Stomach (tissue), 9 donors: ENCODE measurements around the gene SLC9B2. TPM values are rescaled to one million over a fixed set of nuclear protein-coding genes. Genes with fewer than 3 reads are reported as not detected.

Source experiments
- DNase-seq, 2 donors: peaks; one replicate each; pipeline versions ENCODE4 v3.0.0 to v3.0.0-alpha.2; 2013 to 2019
- H3K27ac ChIP-seq, 5 donors: fragments of 200-600 bp in 4 of 5; sonication (generic) in 4 of 5; one replicate each; pipeline ENCODE4 v1.5.1; 2013 to 2019; ENCODE audit warnings: mild to moderate bottlenecking in 1 of 5, moderate library complexity in 1 of 5
- H3K27me3 ChIP-seq, 3 donors: fragments of 200-600 bp; sonication (generic); one replicate each; pipeline ENCODE4 v1.5.1; 2017 to 2019; ENCODE audit warnings: mixed run types in 1 of 3
- H3K36me3 ChIP-seq, 4 donors: fragments of 200-600 bp; sonication (generic); 1 replicate in 3 of 4; 2 replicates in 1 of 4; pipeline ENCODE4 v1.5.1; 2016 to 2019
- H3K4me1 ChIP-seq, 4 donors: fragments of 200-600 bp; sonication (generic); one replicate each; pipeline ENCODE4 v1.5.1; 2016 to 2019
- H3K4me3 ChIP-seq, 4 donors: fragments of 200-600 bp; sonication (generic) in 3 of 4; one replicate each; pipeline ENCODE4 v1.5.1; 2016 to 2019; ENCODE audit warnings: mild to moderate bottlenecking in 1 of 4
- H3K9me3 ChIP-seq, 4 donors: fragments of 200-600 bp; sonication (generic); one replicate each; pipeline ENCODE4 v1.5.1; 2016 to 2019
- CTCF ChIP-seq, 7 experiments: fragments of 450-650 bp in 4 of 7; fragments of 200-600 bp in 3 of 7; sonication (generic) in 3 of 7; IDR thresholded peaks; one replicate each; pipeline ENCODE4 v1.5.1; 2016 to 2019; ENCODE audit warnings: antibody characterized with exemption in 7 of 7, control low read depth in 2 of 7, mild to moderate bottlenecking in 1 of 7
- EP300 ChIP-seq: sonication (generic); formaldehyde crosslinking; IDR thresholded peaks from one replicate; pipeline ENCODE4 v1.6.1; 2017; ENCODE audit warnings: antibody characterized with exemption
- POLR2A ChIP-seq, 4 donors: fragments of 450-650 bp; IDR thresholded peaks; one replicate each; pipeline ENCODE4 v1.6.1; 2016; ENCODE audit warnings: antibody characterized with exemption in 4 of 4, control low read depth in 2 of 4, mild to moderate bottlenecking in 1 of 4, moderate library complexity in 1 of 4
- POLR2AphosphoS5 ChIP-seq, 3 donors: sonication (generic); formaldehyde crosslinking; IDR thresholded peaks; one replicate each; pipeline ENCODE4 v1.6.1; 2016; ENCODE audit warnings: antibody characterized with exemption in 3 of 3
- WGBS, 5 donors: extraction: QIAGEN DNeasy Blood & Tissue Kit in 3 of 5; methylation state at CpG; one replicate each; pipeline versions ENCODE4 v1.1.5 to v1.1.7; 2013 to 2018; 5-methylcytosine and 5-hydroxymethylcytosine counted together
- intact Hi-C: fragments of 100-400 bp; cut with DNase I; formaldehyde crosslinking; loops from one replicate; pipeline ENCODE4 v1.15.1; 2023; ENCODE audit warnings: low total_unique reads
- polyA plus RNA-seq, 3 donors: library from polyadenylated mRNA; stranded (reverse); fragments of 200-250 nt; gene quantifications; one replicate each; pipeline ENCODE4 v1.2.3, GENCODE V29; 2013
- total RNA-seq, 5 donors: library from RNA; depleted of rRNA; stranded (reverse); fragments of >200 nt; gene quantifications; one replicate each; pipeline versions ENCODE4 v1.1.0 to v1.2.3, GENCODE V29; 2014 to 2016
- donor health status: healthy with polysubstance abuse.
- donor health status: Bipolar disorder and iron deficiency.
- donor health status: healthy.

Gene SLC9B2
- total and polyA plus RNA-seq, 8 donors = 1.7 to 26.3 (median 10.1) TPM

GRCh38 chr4:103067841-103068547 is 8.6 kb downstream of the SLC9B2 start:
- H3K4me3 ChIP-seq = no peak overlapping the region
- intact Hi-C loops = no loop called here
- H3K4me1 ChIP-seq = peaks cover 0 to 7% (median 0%) of the 10 kb centered on the region in 4 donors
- H3K36me3 ChIP-seq = peaks cover 0 to 27% (median 14%) of the 10 kb centered on the region in 4 donors
- 66 to 80% (median 75%) methylated on average over 2 of the region's 2 CpGs for WGBS, 5 donors
- H3K27me3 ChIP-seq = no peaks in the 10 kb centered on the region
- TF ChIP-seq EP300 (no peak), POLR2AphosphoS5 (IDR thresholded peaks at IDR 0.05) (no peak), POLR2A (IDR thresholded peaks at IDR 0.05) (no peak), CTCF (IDR thresholded peaks at IDR 0.05) (no peak)
- no peak overlapping the region for H3K27ac ChIP-seq
- no peak for DNase-seq
- no peaks in the 10 kb centered on the region for H3K9me3 ChIP-seq

GRCh38 chr4:103060453-103061148 is 16.0 kb downstream of the SLC9B2 start:
- intact Hi-C loops = no loop called here
- WGBS, 5 donors = 97 to 100% (median 98%) methylated on average over 2 of the region's 2 CpGs
- Histone ChIP-seq H3K27ac (no peak overlapping the region), H3K27me3 (no peaks in the 10 kb centered on the region), H3K36me3 (peaks cover 0 to 12% (median 4%) of the 10 kb centered on the region in 4 donors), H3K4me3 (no peak overlapping the region), H3K9me3 (no peaks in the 10 kb centered on the region), H3K4me1 (no peaks in the 10 kb centered on the region)
- no peak for DNase-seq
- TF ChIP-seq EP300 (no peak), POLR2A (IDR thresholded peaks at IDR 0.05) (no peak), CTCF (IDR thresholded peaks at IDR 0.05) (no peak), POLR2AphosphoS5 (IDR thresholded peaks at IDR 0.05) (no peak)

DNA sequence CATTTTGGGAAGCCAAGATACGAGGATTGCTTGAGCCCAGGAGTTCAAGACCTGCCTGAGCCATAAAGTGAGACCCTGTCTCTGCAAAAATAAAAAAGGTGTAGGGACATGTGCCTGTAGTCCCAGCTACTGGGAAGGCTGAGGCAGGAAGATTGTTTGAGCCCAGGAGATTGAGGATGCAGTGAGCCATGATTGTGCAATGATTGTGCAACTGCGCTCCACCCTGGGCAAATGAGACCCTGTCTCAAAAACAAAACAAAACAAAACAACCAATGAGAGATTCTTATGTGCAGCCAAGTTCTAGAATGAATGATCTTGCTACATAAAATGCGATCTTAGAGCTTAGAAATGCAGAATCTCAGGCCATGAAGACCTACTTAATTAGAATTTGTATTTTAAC is 22.5 kb downstream of the SLC9B2 start:
- WGBS, 5 donors = 89 to 96% (median 93%) methylated on average over 3 of the region's 3 CpGs
- DNase-seq = no peak
- intact Hi-C loops = no loop called here
- no peaks in the 10 kb centered on the region for H3K27me3 ChIP-seq
- no peaks in the 10 kb centered on the region for H3K4me1 ChIP-seq
- peaks cover 4 to 13% (median 12%) of the 10 kb centered on the region in 4 donors for H3K36me3 ChIP-seq
- H3K27ac ChIP-seq = no peak overlapping the region
- H3K4me3 ChIP-seq = no peak overlapping the region
- no peak for TF ChIP-seq POLR2A (IDR thresholded peaks at IDR 0.05)
- no peak for TF ChIP-seq POLR2AphosphoS5 (IDR thresholded peaks at IDR 0.05)
- no peak for TF ChIP-seq CTCF (IDR thresholded peaks at IDR 0.05)
- no peak for TF ChIP-seq EP300
- H3K9me3 ChIP-seq = no peaks in the 10 kb centered on the region

GRCh38 chr4:103052779-103053178 is 23.8 kb downstream of the SLC9B2 start:
- Histone ChIP-seq H3K4me3 (no peak overlapping the region), H3K4me1 (no peaks in the 10 kb centered on the region), H3K27ac (no peak overlapping the region), H3K9me3 (no peaks in the 10 kb centered on the region), H3K27me3 (no peaks in the 10 kb centered on the region), H3K36me3 (peaks cover 9 to 24% (median 20%) of the 10 kb centered on the region in 4 donors)
- 81 to 90% (median 86%) methylated on average over 3 of the region's 3 CpGs for WGBS, 5 donors
- DNase-seq = no peak
- intact Hi-C loops = no loop called here
- no peak for TF ChIP-seq CTCF (IDR thresholded peaks at IDR 0.05)
- no peak for TF ChIP-seq POLR2A (IDR thresholded peaks at IDR 0.05)
- TF ChIP-seq EP300 = no peak
- TF ChIP-seq POLR2AphosphoS5 (IDR thresholded peaks at IDR 0.05) = no peak
